ENCODE measurements around the gene PTPN3.

DNA sequence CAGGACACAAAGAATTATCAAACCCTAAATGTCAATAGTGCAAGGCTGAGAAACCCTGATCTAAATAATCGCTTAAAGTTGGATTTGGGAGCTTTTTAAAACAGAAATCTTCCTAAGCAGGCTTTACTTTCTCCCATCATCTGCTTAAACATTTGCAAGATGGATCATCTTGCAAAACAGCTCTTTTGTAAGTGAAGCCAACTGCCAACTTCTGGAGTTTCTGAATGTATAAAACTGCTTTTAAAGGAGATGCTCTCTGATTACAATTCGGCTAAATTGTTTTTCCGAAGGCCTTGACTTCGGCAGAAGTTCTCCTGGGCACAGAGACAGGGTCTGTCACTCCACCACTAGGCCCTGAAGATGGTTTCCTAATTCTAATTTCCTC lies 1.3 kb downstream of the PTPN3 start:
- no peak for TF ChIP-seq CTCF (conservative IDR thresholded peaks at IDR 0.05; ENCODE audit: low read depth, low read length)
- TF ChIP-seq EZH2 (IDR thresholded peaks at IDR 0.05; ENCODE audit: borderline replicate concordance, low read depth, low read length, poor library complexity, severe bottlenecking) = no peak
